ENCODE results near the gene PPP5C. TPM values are rescaled to one million over a fixed set of nuclear protein-coding genes. Genes with fewer than 3 reads are reported as not detected.
"Not testable (repeated sequence)": the region's sequence is repeated elsewhere in the genome, so short reads cannot be mapped to it uniquely, and the experiment has no call there.

Gene PPP5C
- polyA plus RNA-seq, 1 experiment, result 123 TPM

- ChIA-PET CTCF (interaction anchor here (2.2 kb wide), 1 partner anchor 8 kb away, joined by 7 read pairs; no protein-coding TSS in a partner anchor), POLR2A (no interaction called here)
- Histone ChIP-seq H3K4me3 (ENCODE audit: low read depth, low read length) (no peak overlapping the region), H3K36me3 (ENCODE audit: control insufficient read depth, insufficient read depth, low read length) (no peaks in the 10 kb centered on the region), H3K27me3 (ENCODE audit: control insufficient read depth, insufficient read depth, low read length) (no peaks in the 10 kb centered on the region)
- DNase-seq (ENCODE audit: low read depth), result no peak
- TF ChIP-seq CTCF (IDR thresholded peaks at IDR 0.05; ENCODE audit: insufficient read depth, low read depth, low read length), result no peak
Observed at GRCh38 chr19:46309056-46309455, 37.8 kb upstream of the PPP5C start.

- H3K4me3 ChIP-seq (ENCODE audit: low read depth, low read length), result no peak overlapping the region
- no peaks in the 10 kb centered on the region for H3K36me3 ChIP-seq (ENCODE audit: control insufficient read depth, insufficient read depth, low read length)
- H3K27me3 ChIP-seq (ENCODE audit: control insufficient read depth, insufficient read depth, low read length), result no peaks in the 10 kb centered on the region
- DNase-seq (ENCODE audit: low read depth), result no peak
- ChIA-PET POLR2A (no interaction called here), CTCF (no interaction called here)
- TF ChIP-seq CTCF (IDR thresholded peaks at IDR 0.05; ENCODE audit: insufficient read depth, low read depth, low read length), result no peak
Observed at GRCh38 chr19:46311444-46311843, 35.4 kb upstream of the PPP5C start.

- DNase-seq (ENCODE audit: low read depth); H3K36me3 ChIP-seq (ENCODE audit: control insufficient read depth, insufficient read depth, low read length); H3K4me3 ChIP-seq (ENCODE audit: low read depth, low read length); H3K27me3 ChIP-seq (ENCODE audit: control insufficient read depth, insufficient read depth, low read length); POLR2A ChIA-PET: not testable (repeated sequence)
- CTCF ChIA-PET, result interaction anchor here (1.2 kb wide), 1 partner anchor 33 kb away, joined by 5 read pairs; the partner anchor contains the start of gene PPP5C
Observed at GRCh38 chr19:46313540-46314469, 33.1 kb upstream of the PPP5C start.

- TF ChIP-seq CTCF (IDR thresholded peaks at IDR 0.05; ENCODE audit: insufficient read depth, low read depth, low read length), result no peak
- Histone ChIP-seq H3K27me3 (ENCODE audit: control insufficient read depth, insufficient read depth, low read length) (no peaks in the 10 kb centered on the region), H3K4me3 (ENCODE audit: low read depth, low read length) (no peak overlapping the region), H3K36me3 (ENCODE audit: control insufficient read depth, insufficient read depth, low read length) (no peaks in the 10 kb centered on the region)
- ChIA-PET POLR2A (no interaction called here), CTCF (interaction anchor here (1.3 kb wide), 1 partner anchor 29 kb away, joined by 3 read pairs; the partner anchor contains the start of gene PPP5C)
- DNase-seq (ENCODE audit: low read depth), result no peak
Observed at GRCh38 chr19:46317339-46317738, 29.5 kb upstream of the PPP5C start.

- ChIA-PET POLR2A (no interaction called here), CTCF (no interaction called here)
- DNase-seq (ENCODE audit: low read depth), result no peak
- no peaks in the 10 kb centered on the region for H3K36me3 ChIP-seq (ENCODE audit: control insufficient read depth, insufficient read depth, low read length)
- no peaks in the 10 kb centered on the region for H3K27me3 ChIP-seq (ENCODE audit: control insufficient read depth, insufficient read depth, low read length)
- no peak overlapping the region for H3K4me3 ChIP-seq (ENCODE audit: low read depth, low read length)
- no peak for TF ChIP-seq CTCF (IDR thresholded peaks at IDR 0.05; ENCODE audit: insufficient read depth, low read depth, low read length)
Observed at GRCh38 chr19:46319613-46320012, 27.3 kb upstream of the PPP5C start.

All from BJ (cell line).